PC-3 (cell line): ENCODE measurements around the gene TJAP1. TPM values are rescaled to one million over a fixed set of nuclear protein-coding genes. Genes with fewer than 3 reads are reported as not detected.

Experiments used
- ATAC-seq: fragments of 200-7000 bp; cut with Tn5 transposase; 2 replicates; pipeline ENCODE4 v1.9.1; 2020; ENCODE audit warnings: mild to moderate bottlenecking, moderate library complexity
- BruUV-seq: library from RNA; stranded (reverse); fragments of 400-500 nt; replicated peaks from 2 replicates; lab custom pipeline; 2021; lab: Mats Ljungman, UMichigan
- CTCF ChIA-PET: fragments of 300-600 bp; sonication (Branson Sonifier 250); formaldehyde crosslinking; loops from one replicate; lab custom pipeline; 2022; ENCODE audit warnings: antibody characterized with exemption; lab: Charles Lee
- POLR2A ChIA-PET: fragments of 300-600 bp; sonication (Branson Sonifier 250); formaldehyde crosslinking; loops from one replicate; lab custom pipeline; 2022; ENCODE audit warnings: antibody characterized with exemption; ENCODE audit not compliant: unreplicated experiment; lab: Charles Lee
- DNase-seq: peaks from one replicate; pipeline ENCODE4 v3.0.0-alpha.2; 2015
- H2AFZ ChIP-seq: fragments of 300-600 bp; sonication (generic); 2 replicates; pipeline ENCODE4 v1.6.0; 2016; ENCODE audit warnings: antibody characterized with exemption, low read length
- H3F3A ChIP-seq: fragments of 300-600 bp; sonication (generic); one replicate; pipeline ENCODE4 v1.6.0; 2017; ENCODE audit warnings: antibody characterized with exemption, low read length, control low read depth, mild to moderate bottlenecking; ENCODE audit not compliant: unreplicated experiment
- H3K27ac ChIP-seq: fragments of 300-600 bp; sonication (generic); 2 replicates; pipeline ENCODE4 v1.5.1; 2016; ENCODE audit warnings: mild to moderate bottlenecking, low read length
- H3K27me3 ChIP-seq: fragments of 300-600 bp; sonication (generic); 2 replicates; pipeline ENCODE4 v1.6.1; 2016; ENCODE audit warnings: low read length, mixed read lengths
- H3K36me3 ChIP-seq: fragments of 300-600 bp; sonication (generic); 2 replicates; pipeline ENCODE4 v1.6.1; 2016; ENCODE audit warnings: low read depth, mixed run types, low read length, mixed read lengths
- H3K4me1 ChIP-seq: fragments of 300-600 bp; sonication (generic); 2 replicates; pipeline ENCODE4 v1.5.1; 2016; ENCODE audit warnings: low read length; ENCODE audit not compliant: insufficient read depth
- H3K4me2 ChIP-seq: fragments of 300-600 bp; sonication (generic); 2 replicates; pipeline ENCODE4 v1.6.0; 2016; ENCODE audit warnings: low read length
- H3K4me3 ChIP-seq: fragments of 300-600 bp; sonication (generic); 2 replicates; pipeline ENCODE4 v1.5.1; 2016; ENCODE audit warnings: mild to moderate bottlenecking, low read length, mixed read lengths
- H3K79me2 ChIP-seq: fragments of 300-600 bp; sonication (generic); 2 replicates; pipeline ENCODE4 v1.6.1; 2017; ENCODE audit warnings: low read length, mixed read lengths
- H3K9ac ChIP-seq: fragments of 300-600 bp; sonication (generic); 2 replicates; pipeline ENCODE4 v1.6.0; 2016; ENCODE audit warnings: mild to moderate bottlenecking, low read length
- H3K9me2 ChIP-seq: fragments of 300-600 bp; sonication (generic); replicated peaks from 2 replicates; pipeline ENCODE4 v1.6.1; 2016; ENCODE audit warnings: mixed run types, low read length, mixed read lengths
- H3K9me3 ChIP-seq: fragments of 300-600 bp; sonication (generic); 2 replicates; pipeline ENCODE4 v1.6.1; 2016; ENCODE audit warnings: low read length, mixed read lengths
- H4K20me1 ChIP-seq: fragments of 300-600 bp; sonication (generic); 2 replicates; pipeline ENCODE4 v1.6.1; 2016; ENCODE audit warnings: low read length, mixed read lengths
- CTCF ChIP-seq: fragments of 300-600 bp; sonication (generic); conservative IDR thresholded peaks from 2 replicates; pipeline ENCODE4 v1.5.1; 2017; ENCODE audit warnings: antibody characterized with exemption, low read depth, mild to moderate bottlenecking, low read length
- EZH2 ChIP-seq: fragments of 300-600 bp; sonication (generic); IDR thresholded peaks from one replicate; pipeline ENCODE4 v1.6.1; 2017; ENCODE audit warnings: antibody characterized with exemption, mild to moderate bottlenecking, low read length; ENCODE audit not compliant: unreplicated experiment
- EZH2phosphoT487 ChIP-seq: fragments of 300-600 bp; sonication (generic); IDR thresholded peaks from 2 replicates; pipeline ENCODE4 v1.6.1; 2018; ENCODE audit warnings: mild to moderate bottlenecking, antibody characterized with exemption, low read length, borderline replicate concordance
- intact Hi-C: fragments of 100-400 bp; cut with micrococcal nuclease; formaldehyde crosslinking; loops from 2 replicates; pipeline ENCODE4 v1.9.0; 2023
- total RNA-seq: library from RNA; depleted of rRNA; stranded (reverse); fragments of >200 nt; gene quantifications from 2 replicates; pipeline ENCODE4 v1.2.3, GENCODE V29; 2014

The TJAP1 gene
- total RNA-seq, 1 experiment from 2014 or later, result 28.5 TPM

DNA sequence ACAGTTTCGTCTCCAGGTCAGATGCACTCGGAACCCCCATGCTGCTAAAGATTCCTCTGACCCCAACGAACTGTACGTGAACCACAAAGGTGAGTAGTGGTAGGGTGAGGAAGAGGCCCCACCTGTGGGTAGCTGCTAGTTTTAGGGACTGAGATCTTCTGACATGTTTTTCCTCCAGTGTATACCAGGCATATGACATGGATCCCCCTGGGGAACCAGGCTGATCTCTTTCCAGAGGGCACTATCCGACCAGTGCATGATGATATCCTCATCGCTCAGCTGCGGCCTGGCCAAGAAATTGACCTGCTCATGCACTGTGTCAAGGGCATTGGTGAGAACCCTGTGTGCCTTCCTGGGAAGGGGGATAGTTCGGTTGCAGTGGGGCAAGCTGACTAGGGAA, 42.7 kb downstream of the TJAP1 start:
- Histone ChIP-seq H2AFZ (no peak overlapping the region), H3K9me2 (no peaks in the 10 kb centered on the region), H3K36me3 (peaks cover 58% of the 10 kb centered on the region), H3K79me2 (peaks cover 51% of the 10 kb centered on the region), H3K9ac (no peak overlapping the region), H3K4me2 (no peak overlapping the region), H3F3A (no peaks in the 10 kb centered on the region), H3K27ac (no peak overlapping the region), H3K4me1 (peaks cover 12% of the 10 kb centered on the region), H3K4me3 (no peak overlapping the region), H3K27me3 (no peaks in the 10 kb centered on the region), H4K20me1 (peaks cover 22% of the 10 kb centered on the region), H3K9me3 (no peaks in the 10 kb centered on the region)
- no peak for TF ChIP-seq EZH2
- DNase-seq (no peak), ATAC-seq (no peak)
- no TSS peak for BruUV-seq
- POLR2A ChIA-PET, result no interaction called here
- intact Hi-C loops, result no loop called here
- CTCF ChIA-PET, result no interaction called here

GRCh38 chr6:43521836-43522235, 44.5 kb downstream of the TJAP1 start:
- intact Hi-C loops, result no loop called here
- BruUV-seq, result no TSS peak

GRCh38 chr6:43522547-43523261, 45.3 kb downstream of the TJAP1 start:
- H3K4me3 ChIP-seq, result no peak overlapping the region
- no peak for DNase-seq
- H2AFZ ChIP-seq, result no peak overlapping the region
- H3K27ac ChIP-seq, result no peak overlapping the region
- ChIA-PET CTCF (no interaction called here), POLR2A (no interaction called here)
- BruUV-seq, result TSS peak; percentile 10
- peaks cover 4% of the 10 kb centered on the region; the same call in 1 of the 2 replicates for H3K4me1 ChIP-seq
- H3K9me2 ChIP-seq, result no peaks in the 10 kb centered on the region
- no peaks in the 10 kb centered on the region for H3F3A ChIP-seq
- H3K36me3 ChIP-seq, result peaks cover 83% of the 10 kb centered on the region
- H4K20me1 ChIP-seq, result peaks cover 20% of the 10 kb centered on the region
- peaks cover 26% of the 10 kb centered on the region for H3K79me2 ChIP-seq
- intact Hi-C loops, result no loop called here
- no peak overlapping the region for H3K9ac ChIP-seq
- TF ChIP-seq CTCF (no peak), EZH2 (no peak), EZH2phosphoT487 (no peak)
- H3K4me2 ChIP-seq, result no peak overlapping the region
- ATAC-seq, result no peak
- H3K27me3 ChIP-seq, result no peaks in the 10 kb centered on the region
- H3K9me3 ChIP-seq, result no peaks in the 10 kb centered on the region

More at GRCh38 chr6:43521836-43522235, 44.5 kb downstream of the TJAP1 start:
- ChIA-PET POLR2A (interaction anchor here (0.7 kb wide), 1 partner anchor 108 kb away, joined by 3 read pairs; no protein-coding TSS in a partner anchor), CTCF (no interaction called here)
- H3K9me3 ChIP-seq, result no peaks in the 10 kb centered on the region
- no peak overlapping the region for H3K9ac ChIP-seq
- H3K79me2 ChIP-seq, result peaks cover 35% of the 10 kb centered on the region
- no peaks in the 10 kb centered on the region for H3F3A ChIP-seq
- no peak overlapping the region for H3K4me2 ChIP-seq
- peaks cover 76% of the 10 kb centered on the region for H3K36me3 ChIP-seq
- no peak overlapping the region for H2AFZ ChIP-seq
- DNase-seq, result no peak
- no peaks in the 10 kb centered on the region for H3K27me3 ChIP-seq
- H3K9me2 ChIP-seq, result no peaks in the 10 kb centered on the region
- peaks cover 22% of the 10 kb centered on the region for H4K20me1 ChIP-seq
- peaks cover 4% of the 10 kb centered on the region; the same call in 1 of the 2 replicates for H3K4me1 ChIP-seq
- no peak overlapping the region for H3K4me3 ChIP-seq
- ATAC-seq, result no peak
- TF ChIP-seq CTCF (no peak), EZH2 (no peak), EZH2phosphoT487 (no peak)
- no peak overlapping the region for H3K27ac ChIP-seq
